Smooth muscle cell (in vitro differentiated cells): ENCODE data around the gene PLEKHM3. TPM values are rescaled to one million over a fixed set of nuclear protein-coding genes. Genes with fewer than 3 reads are reported as not detected.

Source experiments
- DNase-seq: peaks from one replicate; lab custom pipeline; 2025; ENCODE audit not compliant: unreplicated experiment; lab: John Stamatoyannopoulos, UW
- H2AFZ ChIP-seq: fragments of 200-600 bp; sonication (generic); 2 replicates; pipeline ENCODE4 v1.6.0; 2016; ENCODE audit warnings: antibody characterized with exemption, low read depth, mild to moderate bottlenecking
- H3F3A ChIP-seq: fragments of 200-600 bp; sonication (generic); 2 replicates; pipeline ENCODE4 v1.6.0; 2017; ENCODE audit warnings: antibody characterized with exemption, low read depth
- H3K27ac ChIP-seq: fragments of 200-600 bp; sonication (generic); 2 replicates; pipeline ENCODE4 v1.5.1; 2016; ENCODE audit warnings: low read depth, mild to moderate bottlenecking
- H3K27me3 ChIP-seq: fragments of 200-600 bp; sonication (generic); 2 replicates; pipeline ENCODE4 v1.6.1; 2016; ENCODE audit warnings: low read depth, mild to moderate bottlenecking
- H3K36me3 ChIP-seq: fragments of 200-600 bp; sonication (generic); 2 replicates; pipeline ENCODE4 v1.5.1; 2016; ENCODE audit warnings: low read depth
- H3K4me1 ChIP-seq: fragments of 200-600 bp; sonication (generic); 2 replicates; pipeline ENCODE4 v1.5.1; 2016; ENCODE audit warnings: low read depth
- H3K4me2 ChIP-seq: fragments of 200-600 bp; sonication (generic); 2 replicates; pipeline ENCODE4 v1.6.0; 2016; ENCODE audit warnings: mild to moderate bottlenecking
- H3K4me3 ChIP-seq: fragments of 200-600 bp; sonication (generic); 2 replicates; pipeline ENCODE4 v1.5.1; 2016; ENCODE audit warnings: mild to moderate bottlenecking
- H3K79me2 ChIP-seq: fragments of 200-600 bp; sonication (generic); 2 replicates; pipeline ENCODE4 v1.6.0; 2016; ENCODE audit warnings: low read depth, mild to moderate bottlenecking
- H3K9ac ChIP-seq: fragments of 200-600 bp; sonication (generic); 2 replicates; pipeline ENCODE4 v1.6.0; 2016; ENCODE audit warnings: low read depth
- H3K9me3 ChIP-seq: fragments of 200-600 bp; sonication (generic); replicated peaks from 2 replicates; pipeline ENCODE4 v1.5.1; 2016; ENCODE audit warnings: low read depth
- H4K20me1 ChIP-seq: fragments of 200-600 bp; sonication (generic); 2 replicates; pipeline ENCODE4 v1.6.0; 2016; ENCODE audit warnings: low read depth
- CTCF ChIP-seq: fragments of 200-600 bp; sonication (generic); IDR thresholded peaks from 2 replicates; pipeline ENCODE4 v1.5.1; 2017; ENCODE audit warnings: borderline replicate concordance, mild to moderate bottlenecking, antibody characterized with exemption; ENCODE audit not compliant: insufficient read depth, poor library complexity, severe bottlenecking
- WGBS: methylation state at CpG from one replicate; pipeline ENCODE4 v1.1.7; 2016; ENCODE audit warnings: low lambda C conversion rate; 5-methylcytosine and 5-hydroxymethylcytosine counted together
- polyA plus RNA-seq: library from polyadenylated mRNA; unstranded; fragments of >200 nt; fragmentation: Nextera tagmentation; extraction: Ambion mirVana; gene quantifications from 2 replicates; pipeline ENCODE4 v1.2.1, GENCODE V29; 2016
- total RNA-seq: library from RNA; depleted of rRNA; stranded (reverse); fragments of >200 nt; gene quantifications from 2 replicates; pipeline ENCODE4 v1.2.3, GENCODE V29; 2014

Gene PLEKHM3
- total and polyA plus RNA-seq, 2 experiments from 2014 or later = 3.8 to 10.3 TPM

DNA sequence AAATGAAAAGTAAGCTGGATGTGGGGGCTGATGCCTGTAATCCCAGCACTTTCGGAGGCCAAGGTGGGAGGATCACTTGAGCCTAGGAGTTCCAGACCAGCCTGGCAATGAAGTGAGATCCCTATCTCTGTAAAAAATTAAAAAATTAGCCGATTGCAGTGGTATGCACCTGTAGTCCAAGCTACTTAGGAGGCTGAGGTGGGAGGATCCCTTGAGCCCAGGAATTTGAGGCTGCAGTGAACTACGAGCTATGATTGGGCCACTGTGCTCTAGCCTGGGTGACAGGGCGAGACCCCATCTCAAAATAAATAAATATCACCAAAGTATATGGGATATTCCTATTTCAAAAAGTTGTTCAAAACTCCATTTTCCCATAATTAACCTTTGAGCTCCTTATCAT lies 154.5 kb downstream of the PLEKHM3 start:
- Histone ChIP-seq H2AFZ (no peak overlapping the region), H3K36me3 (no peaks in the 10 kb centered on the region), H3K9me3 (no peaks in the 10 kb centered on the region), H3K27ac (no peak overlapping the region), H3F3A (no peaks in the 10 kb centered on the region), H3K9ac (no peak overlapping the region), H3K4me3 (no peak overlapping the region), H3K27me3 (no peaks in the 10 kb centered on the region), H4K20me1 (no peaks in the 10 kb centered on the region), H3K79me2 (no peaks in the 10 kb centered on the region), H3K4me2 (no peak overlapping the region), H3K4me1 (peaks cover 17% of the 10 kb centered on the region)
- no peak for TF ChIP-seq CTCF
- 91% methylated on average over 4 of the region's 4 CpGs for WGBS
- no peak for DNase-seq

- peak overlapping the region; percentile 8 for H3K27ac ChIP-seq
- peaks cover 17% of the 10 kb centered on the region for H3K4me1 ChIP-seq
- no peak overlapping the region for H2AFZ ChIP-seq
Observed at GRCh38 chr2:207869784-207870778, 155.2 kb downstream of the PLEKHM3 start.

DNA sequence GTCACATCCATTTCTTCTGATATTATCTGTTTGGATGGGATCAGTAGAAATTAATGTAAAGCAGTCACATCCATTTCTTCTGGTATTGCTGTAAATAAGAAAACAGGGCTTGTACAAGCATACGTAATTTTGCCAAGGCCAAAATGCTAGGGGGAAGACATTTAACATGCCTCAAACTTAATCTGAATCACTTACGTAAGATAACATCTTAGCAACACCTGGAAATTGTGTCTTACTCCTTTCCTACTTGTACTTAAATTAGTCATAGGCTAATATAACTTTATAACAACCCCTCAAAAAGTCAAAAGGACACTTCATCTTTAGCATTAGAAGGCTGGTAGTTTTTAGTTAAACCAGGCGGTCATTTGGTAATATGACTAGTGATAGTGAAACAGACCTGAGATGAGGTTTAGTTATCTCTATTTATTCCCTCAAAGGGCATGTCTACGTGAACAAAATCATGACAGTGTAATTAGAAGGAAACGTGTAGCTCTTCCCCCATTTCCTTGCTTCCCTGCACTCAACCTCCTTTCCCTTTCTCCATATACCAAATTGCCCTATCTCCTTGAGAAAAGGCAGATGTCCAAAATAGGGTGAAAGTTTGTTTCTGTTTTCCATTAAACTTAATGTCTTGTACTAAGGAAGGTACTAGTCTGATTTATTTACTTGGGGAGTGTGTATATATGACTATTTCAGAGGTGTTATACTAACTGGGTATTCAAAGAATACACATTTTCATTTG lies 156.3 kb downstream of the PLEKHM3 start:
- Histone ChIP-seq H3K36me3 (no peaks in the 10 kb centered on the region), H3K9me3 (no peaks in the 10 kb centered on the region), H2AFZ (no peak overlapping the region), H3K4me1 (peaks cover 17% of the 10 kb centered on the region), H3K79me2 (no peaks in the 10 kb centered on the region), H3K4me3 (no peak overlapping the region), H3K9ac (no peak overlapping the region), H3F3A (no peaks in the 10 kb centered on the region), H3K27me3 (no peaks in the 10 kb centered on the region), H3K4me2 (no peak overlapping the region), H3K27ac (peak overlapping the region; percentile 8), H4K20me1 (no peaks in the 10 kb centered on the region)
- 74% methylated on average over 5 of the region's 5 CpGs for WGBS
- TF ChIP-seq CTCF = no peak
- DNase-seq = no peak

More at GRCh38 chr2:207869784-207870778, 155.2 kb downstream of the PLEKHM3 start:
- H3K4me3 ChIP-seq = no peak overlapping the region
- H3K4me2 ChIP-seq = no peak overlapping the region
- no peaks in the 10 kb centered on the region for H3K27me3 ChIP-seq
- TF ChIP-seq CTCF = no peak
- H3K36me3 ChIP-seq = no peaks in the 10 kb centered on the region
- no peak for DNase-seq
- no peak overlapping the region for H3K9ac ChIP-seq
- H3F3A ChIP-seq = no peaks in the 10 kb centered on the region
- no peaks in the 10 kb centered on the region for H3K9me3 ChIP-seq
- H4K20me1 ChIP-seq = no peaks in the 10 kb centered on the region
- 65% methylated on average over 7 of the region's 7 CpGs for WGBS
- no peaks in the 10 kb centered on the region for H3K79me2 ChIP-seq
